G401.6 (cell line): Measurements from ENCODE around the gene CDK19.
"Not testable (repeated sequence)": the region's sequence is repeated elsewhere in the genome, so short reads cannot be mapped to it uniquely, and the experiment has no call there.

Experiments
- FAIRE-seq: peaks from 2 replicates; lab custom pipeline; 2012; peaks lifted over from hg19 to GRCh38; lab: Jason Lieb, UNC

Gene CDK19

DNA sequence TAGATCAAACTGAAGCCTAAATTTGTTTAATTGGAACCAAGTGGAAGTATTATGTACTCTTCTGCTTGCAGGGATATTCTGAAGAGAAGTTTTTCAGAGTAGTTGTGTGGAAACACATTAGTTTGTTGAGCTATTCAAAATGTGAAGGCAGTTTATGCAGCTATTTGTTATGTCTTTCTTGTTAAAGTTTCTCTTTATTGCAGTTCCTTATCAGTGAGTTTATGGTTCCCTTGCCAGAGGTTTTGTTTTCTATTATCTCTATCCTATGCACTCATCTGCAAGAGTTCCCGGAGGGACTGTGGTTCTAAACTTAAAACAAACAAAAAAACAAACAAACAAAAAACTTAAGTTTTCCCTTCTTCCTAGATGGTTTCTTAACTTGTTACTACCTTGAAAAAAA, 195.2 kb downstream of the CDK19 start:
- no peak for FAIRE-seq

DNA sequence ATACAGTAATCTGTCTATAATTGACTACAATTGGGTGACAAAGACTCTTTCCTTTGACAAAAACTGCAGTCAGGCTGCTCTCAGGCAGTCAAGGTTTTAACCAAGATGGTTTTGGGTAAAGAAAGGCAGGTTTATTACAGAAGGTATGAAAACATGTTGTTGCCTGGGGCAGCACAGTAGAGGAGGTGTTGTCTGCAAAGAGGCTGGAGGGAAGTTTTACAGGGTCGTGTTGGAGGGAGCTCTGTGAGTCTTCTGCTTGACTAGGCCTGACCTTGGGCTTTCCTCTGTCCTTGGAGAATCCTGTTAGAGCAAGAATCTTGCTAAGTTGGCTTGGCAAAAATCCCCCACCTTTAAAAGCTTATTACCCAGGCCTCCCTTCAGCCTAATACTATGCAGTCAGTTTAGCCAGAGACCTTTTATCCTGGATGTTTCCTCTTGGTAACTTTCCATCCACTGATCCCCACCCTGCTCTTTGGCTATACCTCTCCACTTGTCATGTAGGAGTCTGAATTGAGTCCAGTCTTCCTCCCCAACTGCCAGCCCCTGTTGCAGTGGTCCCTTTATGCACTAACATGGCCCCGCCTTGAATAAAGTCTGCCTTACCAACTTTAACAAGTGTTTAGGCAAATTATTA, 195.9 kb downstream of the CDK19 start:
- no peak for FAIRE-seq

DNA sequence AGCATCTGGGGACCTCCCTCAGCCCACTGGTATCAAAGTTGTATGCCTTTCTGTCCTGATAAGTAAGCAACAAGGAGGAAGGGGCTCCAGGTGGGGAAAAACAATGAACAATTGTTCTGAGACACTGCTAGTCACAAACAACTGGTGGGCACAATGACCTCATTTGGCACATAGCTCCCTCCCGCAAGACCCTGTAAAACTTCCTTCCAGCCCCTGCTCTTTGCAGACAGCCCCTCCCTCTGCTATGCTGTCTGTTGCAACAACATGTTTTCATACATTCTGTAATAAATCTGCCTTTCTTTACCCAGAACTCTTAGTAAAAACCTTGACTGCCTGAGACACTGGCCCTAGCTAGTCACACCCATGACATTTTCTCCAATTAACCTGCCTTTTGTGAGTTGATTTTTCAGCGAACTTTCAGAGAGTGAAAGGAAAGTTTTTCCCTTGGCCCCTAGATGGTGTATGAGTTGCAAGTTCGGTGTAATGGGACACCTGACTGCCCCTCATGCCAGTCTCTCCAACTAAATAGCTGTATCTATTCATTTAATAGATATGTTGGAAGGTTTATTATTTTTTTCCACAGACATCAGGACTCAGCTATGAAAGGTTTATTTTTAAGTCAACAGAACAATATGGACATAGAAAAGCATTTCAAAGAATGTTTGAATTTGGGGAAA, 196.5 kb downstream of the CDK19 start:
- peak; percentile 86 for FAIRE-seq

DNA sequence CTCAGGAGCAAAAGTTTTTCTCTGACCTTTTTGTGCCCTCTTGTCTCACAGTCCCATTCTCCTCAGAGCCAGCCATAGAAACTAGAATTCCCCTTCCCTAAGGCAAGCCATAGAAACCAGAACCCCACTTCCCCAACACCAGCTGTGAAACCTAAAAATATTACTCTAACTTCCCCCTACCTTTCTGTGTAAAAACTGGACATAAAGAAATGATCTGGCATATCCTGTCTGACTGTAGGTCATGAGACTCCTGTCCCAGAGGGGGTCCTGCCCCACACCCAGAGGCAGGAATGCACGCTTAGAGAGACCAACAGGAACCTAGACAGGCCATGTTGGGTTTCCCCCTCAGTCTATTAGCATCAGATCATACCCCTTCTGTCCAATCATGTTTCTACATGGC, 198.2 kb downstream of the CDK19 start:
- no peak for FAIRE-seq

DNA sequence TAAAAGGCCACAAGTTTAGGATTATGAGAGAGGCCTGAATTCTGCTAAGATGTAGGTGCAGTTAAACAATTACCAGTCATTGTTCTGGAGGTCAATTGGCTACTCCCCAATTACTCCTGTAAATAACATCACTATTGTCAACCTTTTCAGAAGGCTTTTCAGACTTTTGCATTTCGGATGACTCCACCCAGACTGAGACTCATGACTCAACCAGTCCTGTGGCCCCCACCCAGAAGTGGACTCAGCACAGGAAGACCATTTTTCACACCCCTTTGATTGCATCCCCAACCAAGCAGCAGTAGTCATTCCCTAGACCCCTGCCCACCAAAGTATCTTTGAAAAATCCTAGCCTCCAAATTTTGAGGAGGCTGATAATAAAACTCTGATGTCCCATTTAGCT, 199.5 kb downstream of the CDK19 start:
- no peak for FAIRE-seq

DNA sequence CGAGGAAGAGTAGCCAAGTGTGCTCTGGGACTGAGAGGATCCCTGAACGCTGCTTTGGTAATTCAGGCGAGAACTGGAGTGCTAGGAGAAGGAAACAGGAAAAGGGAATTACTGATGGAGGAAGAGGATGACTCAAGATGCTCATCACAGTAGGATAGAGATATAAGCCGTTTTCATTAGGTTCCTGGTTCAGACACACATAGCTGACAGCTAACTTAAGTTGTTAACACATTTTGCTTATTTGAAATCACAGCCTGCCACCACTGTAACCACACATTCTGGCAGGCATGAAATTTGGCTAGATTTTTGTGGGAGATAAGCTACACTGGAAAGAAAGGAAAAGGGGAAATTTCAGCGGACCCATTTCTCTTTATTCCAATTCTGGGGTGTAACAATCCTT, 200.7 kb downstream of the CDK19 start:
- no peak for FAIRE-seq

DNA sequence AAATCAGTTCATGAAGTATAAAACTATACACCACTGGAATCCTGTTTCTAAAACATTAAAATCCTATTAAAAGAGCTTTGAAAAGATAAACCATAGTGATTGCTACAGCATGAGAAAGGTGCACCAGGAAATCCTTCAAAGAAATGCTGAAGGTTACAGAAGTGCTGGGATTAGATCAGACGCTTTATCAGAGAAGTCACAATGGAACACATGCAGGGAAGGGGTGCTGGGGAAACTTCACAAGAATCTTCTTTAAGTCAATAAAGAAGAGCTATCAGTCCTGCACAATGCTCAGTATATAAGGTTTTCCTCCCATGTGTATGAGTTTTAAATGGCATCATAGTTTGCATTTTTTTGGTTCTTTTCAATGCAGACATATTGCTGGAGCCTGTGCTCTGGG, 201.2 kb downstream of the CDK19 start:
- no peak for FAIRE-seq

DNA sequence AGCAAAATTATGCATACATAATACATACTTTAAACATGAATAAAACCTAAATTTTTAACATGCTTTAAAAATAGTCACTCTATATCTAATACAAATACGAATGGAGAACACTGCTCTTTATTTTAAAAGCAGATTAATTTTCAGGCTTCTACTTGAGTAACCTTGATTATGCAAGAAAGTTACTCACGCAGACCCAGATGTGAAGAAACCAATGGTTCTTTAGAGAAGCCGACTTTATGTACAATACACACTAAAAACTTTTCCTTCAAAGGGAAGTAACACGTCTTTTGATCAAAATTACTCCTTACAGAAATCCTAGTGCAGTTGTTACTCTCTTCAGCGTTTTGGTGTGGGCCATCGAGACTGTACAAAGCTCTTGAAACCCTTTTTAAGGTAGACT, 201.9 kb downstream of the CDK19 start:
- FAIRE-seq, result peak; percentile 15

DNA sequence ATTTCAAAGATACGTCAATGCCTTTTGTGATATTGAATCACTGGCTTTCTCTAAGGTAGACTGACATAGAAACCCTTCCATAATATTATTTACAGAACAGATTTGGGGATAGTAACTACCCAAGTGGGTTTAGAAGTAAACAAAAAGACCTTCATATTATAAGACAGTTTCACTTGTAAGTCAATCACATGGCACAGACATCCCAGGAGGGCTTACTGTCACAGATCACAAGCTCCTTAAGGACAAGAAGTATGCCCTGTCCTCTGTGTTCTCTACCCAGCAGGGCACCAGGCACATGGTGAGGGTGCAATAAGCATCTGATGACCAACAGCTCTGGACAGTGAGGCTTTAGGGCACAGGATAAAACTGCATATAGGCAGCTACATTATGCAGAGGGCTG, 203.0 kb downstream of the CDK19 start:
- FAIRE-seq, result no peak

DNA sequence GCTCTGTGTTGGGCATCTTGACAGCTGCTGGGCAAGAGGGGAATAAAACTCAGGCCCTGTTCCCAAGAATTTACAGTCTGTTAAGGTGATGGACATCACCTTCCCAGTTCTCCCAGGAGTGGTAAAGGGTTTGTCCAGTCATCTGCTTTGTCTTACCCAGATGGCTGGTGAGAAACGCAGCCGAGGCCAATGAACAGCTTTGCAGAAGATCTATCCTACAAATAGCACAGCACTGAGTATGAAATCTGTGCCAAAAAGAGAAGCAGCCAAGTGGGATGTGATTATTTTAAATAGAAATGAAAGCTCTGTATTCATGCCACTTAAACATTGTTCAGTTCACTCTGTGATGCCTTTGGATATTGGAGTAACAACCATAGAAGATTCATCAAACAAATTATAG, 206.2 kb downstream of the CDK19 start:
- FAIRE-seq, result no peak

DNA sequence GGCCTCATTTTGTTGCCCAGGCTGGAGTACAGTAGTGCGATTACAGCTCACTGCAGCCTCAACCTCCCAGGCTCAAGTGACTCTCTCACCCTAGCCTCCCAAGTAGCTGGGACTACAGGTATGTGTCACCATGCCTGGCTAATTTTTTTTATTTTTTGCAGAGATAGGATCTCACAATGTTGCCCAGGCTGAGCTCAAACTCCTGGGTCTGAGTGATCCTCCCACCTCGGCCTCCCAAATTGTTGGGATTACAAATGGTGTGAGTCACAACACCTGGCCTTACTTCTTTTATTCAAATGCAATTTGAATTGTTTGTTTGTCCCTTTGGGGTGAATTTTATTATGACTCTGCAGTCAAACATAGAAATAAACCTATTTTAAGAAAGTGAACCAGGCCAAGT, 207.1 kb downstream of the CDK19 start:
- FAIRE-seq, result no peak

DNA sequence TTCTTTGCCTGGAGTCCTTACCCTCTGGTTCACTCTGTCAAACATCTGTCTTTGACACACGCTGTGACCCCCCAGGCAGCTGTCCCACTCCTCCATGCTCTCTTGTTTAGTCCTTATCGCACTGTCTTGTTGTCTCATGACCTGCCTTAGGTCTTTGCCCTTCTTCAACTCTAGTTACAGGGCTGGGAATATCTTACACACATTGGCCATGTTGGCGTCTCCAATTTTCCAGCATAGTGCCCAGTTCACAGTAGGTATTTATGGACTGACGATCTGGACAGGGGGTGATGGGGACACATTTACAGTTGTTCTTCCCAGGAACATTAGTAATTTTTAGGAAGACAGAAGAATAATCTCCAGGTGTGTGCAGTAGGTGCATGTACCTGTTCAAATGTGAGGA, 209.1 kb downstream of the CDK19 start:
- FAIRE-seq, result no peak

DNA sequence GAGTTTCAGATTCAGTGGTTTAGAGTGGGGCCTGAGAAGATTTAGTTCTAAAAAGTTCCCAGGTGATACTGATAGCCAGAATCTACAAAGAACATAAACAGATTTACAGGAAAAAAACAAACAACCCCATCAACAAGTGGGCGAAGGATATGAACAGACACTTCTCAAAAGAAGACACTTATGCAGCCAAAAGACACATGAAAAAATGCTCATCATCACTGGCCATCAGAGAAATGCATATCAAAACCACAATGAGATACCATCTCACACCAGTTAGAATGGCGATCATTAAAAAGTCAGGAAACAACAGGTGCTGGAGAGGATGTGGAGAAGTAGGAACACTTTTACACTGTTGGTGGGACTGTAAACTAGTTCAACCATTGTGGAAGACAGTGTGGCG, 214.6 kb downstream of the CDK19 start:
- FAIRE-seq, result not testable (repeated sequence)

DNA sequence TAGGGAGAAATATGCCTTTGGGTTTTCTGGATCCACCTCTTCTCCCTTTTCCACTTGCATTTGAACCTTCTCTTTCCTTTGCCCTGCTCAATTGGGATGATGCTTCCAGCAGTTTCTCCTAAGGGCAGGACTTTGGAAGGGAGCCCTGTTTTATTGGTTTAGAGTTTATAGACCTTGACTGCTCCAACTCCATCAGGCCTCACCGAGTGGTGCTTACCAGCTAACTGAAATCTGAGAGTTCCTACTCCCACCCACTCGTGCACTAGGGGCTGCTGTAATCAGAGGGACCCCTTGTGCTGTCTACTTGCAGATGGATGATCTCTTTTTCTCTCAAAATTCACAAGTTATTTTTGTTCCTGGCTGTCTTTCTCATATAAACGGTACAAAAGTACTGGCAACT, 217.5 kb downstream of the CDK19 start:
- FAIRE-seq, result no peak

DNA sequence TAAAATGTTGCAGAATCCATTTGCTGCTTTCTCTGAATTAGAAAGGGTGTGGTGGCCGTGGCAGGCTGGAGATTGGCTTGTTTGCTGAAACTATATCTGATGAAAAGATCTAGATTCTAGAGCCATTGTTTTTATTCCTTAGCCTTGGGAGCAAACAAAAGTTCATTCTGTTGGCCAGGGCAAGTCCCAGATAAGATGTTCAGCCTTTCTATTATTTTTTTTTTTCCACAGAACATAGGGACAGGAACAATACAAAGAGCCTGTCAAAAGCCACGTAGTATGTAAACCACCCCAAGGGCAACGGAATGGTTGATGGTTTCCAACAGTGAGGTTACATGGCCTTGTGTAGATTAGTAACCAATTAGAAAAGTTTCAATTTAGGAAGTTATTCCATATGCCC, 218.9 kb downstream of the CDK19 start:
- no peak for FAIRE-seq

DNA sequence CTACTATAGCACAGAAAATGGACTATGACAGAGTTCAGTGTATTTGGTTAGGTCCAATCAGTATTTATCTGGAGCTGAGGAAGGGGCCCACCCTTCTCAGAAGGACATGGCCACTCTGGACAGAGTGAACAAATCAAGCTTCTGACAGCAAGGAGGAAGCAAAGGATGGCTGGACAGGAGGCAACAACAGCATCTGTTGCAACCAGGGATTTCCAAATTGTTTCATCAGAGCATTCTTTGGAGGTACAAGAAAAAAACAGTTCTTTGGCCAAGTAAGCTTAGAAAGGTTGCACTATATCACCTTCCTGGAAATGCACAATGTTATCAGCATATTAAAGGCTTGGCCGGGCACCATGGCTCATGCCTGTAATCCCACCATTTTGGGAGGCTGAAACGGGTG, 220.2 kb downstream of the CDK19 start:
- FAIRE-seq, result no peak

DNA sequence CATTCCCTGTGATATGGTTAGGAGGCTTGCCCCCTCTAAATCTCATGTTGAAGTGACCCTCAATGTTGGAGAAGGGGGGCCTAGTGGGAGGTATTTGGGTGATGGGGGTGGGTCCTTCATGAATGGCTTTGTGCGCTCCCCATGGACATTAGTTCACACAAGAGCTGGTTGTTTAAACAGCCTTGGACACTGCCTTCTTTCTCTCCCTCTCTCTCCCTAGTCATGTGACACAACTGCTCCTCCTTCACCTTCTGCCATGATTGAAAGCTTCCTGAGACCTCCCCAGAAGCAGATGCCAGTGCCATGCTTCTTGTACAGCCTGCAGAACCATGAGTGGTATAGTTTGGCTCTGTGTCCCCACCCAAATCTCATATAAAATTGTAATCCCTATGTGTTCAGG, 221.6 kb downstream of the CDK19 start:
- FAIRE-seq, result no peak

DNA sequence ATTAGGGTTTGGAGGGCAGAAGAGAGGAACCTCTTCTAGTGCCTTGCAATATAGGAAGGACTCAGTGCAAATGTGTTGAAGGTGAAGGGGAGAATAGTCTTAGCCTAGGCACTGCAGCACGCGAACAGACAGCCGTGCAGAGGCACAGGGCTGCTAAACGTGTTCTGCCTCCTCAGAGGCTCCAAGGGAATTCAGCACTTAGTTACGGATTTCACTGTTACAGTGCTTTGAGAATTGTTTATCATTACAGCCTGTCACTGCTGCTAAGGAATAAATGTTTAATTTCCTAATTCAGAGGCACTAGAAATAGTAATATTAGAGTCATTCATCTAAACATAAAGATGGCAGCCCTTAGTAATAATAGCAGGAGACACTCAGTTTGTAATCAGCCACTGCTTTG, 222.5 kb downstream of the CDK19 start:
- FAIRE-seq, result no peak

DNA sequence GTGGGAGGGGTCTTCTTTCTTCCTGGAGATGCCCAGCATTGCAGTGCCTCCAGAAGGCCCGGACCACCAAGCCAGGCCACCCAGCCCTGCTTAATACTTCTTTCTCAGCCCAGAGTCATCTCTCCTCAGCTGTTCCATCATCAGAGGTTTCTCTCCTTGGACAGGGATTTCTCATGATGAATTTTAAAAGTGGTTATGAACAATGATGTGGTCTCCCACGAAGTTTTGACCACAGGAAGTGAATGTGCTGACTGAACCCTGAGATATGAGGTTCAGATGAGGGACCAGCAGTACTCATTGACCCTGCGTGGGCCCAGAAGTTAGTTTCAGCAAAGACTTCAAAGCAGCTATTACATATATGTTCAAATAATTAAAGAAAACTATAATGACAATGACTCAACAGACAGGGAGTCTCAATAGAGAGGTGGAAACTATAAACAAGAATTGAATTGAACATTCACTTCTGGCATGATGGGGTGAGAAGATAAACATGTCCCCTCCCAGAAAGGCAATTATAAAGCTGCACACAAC, 224.4 kb downstream of the CDK19 start:
- no peak for FAIRE-seq

DNA sequence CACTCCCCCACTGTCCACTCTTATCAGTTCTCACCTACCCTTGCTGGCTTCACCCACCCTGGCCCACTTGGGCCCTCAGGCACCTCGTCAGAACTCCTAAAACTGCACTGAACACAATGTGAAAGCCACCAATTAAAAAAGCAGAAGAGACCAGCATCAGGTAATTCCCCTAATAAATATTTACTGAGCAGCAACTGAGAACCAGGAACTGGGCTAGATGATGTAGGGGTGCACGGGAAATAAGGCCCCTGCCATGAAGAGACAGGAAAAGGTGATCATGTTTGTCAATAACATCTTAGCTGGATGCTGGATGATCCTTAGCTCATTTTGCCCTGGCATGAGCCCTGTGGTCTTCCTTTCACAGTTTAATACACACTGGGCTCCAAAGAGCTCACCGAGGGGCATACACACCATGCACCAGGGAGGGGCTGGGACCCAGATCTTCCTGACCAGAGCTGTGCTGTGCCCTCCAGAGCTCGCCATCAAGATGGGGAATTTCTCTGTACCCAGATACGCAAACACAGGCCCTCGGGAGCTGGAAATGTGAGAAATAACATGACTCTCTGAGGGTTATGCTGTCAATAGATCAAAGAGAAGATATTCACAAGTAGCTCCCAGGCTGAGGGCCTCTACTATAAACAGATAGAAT, 225.3 kb downstream of the CDK19 start:
- FAIRE-seq, result no peak

DNA sequence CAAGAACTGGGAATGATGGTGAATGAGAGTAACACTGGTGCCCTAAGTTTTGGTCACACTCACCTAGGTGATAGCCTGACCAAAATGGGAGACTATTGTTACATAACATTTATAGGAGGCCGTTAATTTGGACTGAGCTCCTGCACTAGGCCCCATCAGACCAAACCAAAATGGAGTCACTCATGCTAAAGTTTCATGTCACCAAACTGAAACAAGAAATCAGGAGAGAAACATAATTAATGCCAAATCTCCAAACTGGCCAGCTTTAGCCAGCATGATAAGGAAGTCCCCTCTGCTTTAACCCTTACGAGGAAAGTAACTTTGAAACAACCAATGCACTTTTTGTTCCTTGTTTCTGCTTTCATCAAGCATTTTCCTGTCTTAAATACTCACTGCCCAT, 227.9 kb downstream of the CDK19 start:
- FAIRE-seq, result no peak

DNA sequence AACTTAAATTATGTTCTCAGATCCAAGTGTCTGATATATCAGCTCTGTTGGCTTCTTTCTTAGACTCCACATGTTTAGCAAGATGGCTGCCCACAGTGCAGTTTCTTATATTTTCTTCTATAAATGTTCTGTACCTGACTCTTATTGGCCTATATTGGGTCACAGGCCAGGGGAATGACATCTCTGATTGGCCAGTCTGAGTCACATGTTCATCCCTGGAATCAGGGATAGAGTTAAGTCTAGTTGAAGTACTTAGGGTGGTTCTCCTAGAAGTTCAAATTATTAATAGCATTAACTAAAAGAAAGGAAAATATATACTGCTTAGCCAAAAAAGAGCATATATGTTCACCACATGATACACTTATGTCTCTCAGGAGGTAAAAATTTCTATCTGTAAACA, 233.6 kb downstream of the CDK19 start:
- FAIRE-seq, result no peak

DNA sequence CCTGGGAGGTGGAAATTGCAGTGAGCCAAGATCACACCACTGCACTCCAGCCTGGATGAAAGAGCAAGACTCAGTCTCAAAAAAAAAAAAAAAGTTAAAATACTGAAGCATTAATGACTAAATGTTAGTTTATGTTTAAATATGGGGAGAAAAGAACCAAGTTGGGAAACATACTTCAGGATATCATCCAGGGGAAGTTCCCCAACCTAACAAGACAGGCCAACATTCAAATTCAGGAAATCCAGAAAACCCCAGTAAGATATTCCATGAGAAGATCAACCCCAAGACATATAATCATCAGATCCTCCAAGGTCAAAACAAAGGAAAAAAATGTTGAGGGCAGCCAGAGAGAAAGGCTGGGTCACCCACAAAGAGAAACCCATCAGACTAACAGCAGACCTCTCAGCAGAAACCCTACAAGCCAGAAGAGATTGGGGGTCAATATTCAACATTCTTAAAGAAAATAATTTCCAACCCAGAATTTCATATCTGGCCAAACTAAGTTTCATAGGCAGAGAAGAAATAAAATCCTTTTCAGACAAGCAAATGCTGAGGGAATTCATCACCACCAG, 237.6 kb downstream of the CDK19 start:
- not testable (repeated sequence) for FAIRE-seq
